GM18508 (cell line): ENCODE data around the gene PTPRJ.
A peak's percentile ranks its signal among the peaks of the same experiment; 100 is the strongest.
"Not testable (repeated sequence)": the region's sequence is repeated elsewhere in the genome, so short reads cannot be mapped to it uniquely, and the experiment has no call there.

Experiments
- ATAC-seq: cut with Tn5 transposase; IDR thresholded peaks from one replicate; pipeline ENCODE4 v1.9.1; 2021; ENCODE audit warnings: moderate number of reproducible peaks; ENCODE audit not compliant: insufficient read depth, unreplicated experiment

The PTPRJ gene

DNA sequence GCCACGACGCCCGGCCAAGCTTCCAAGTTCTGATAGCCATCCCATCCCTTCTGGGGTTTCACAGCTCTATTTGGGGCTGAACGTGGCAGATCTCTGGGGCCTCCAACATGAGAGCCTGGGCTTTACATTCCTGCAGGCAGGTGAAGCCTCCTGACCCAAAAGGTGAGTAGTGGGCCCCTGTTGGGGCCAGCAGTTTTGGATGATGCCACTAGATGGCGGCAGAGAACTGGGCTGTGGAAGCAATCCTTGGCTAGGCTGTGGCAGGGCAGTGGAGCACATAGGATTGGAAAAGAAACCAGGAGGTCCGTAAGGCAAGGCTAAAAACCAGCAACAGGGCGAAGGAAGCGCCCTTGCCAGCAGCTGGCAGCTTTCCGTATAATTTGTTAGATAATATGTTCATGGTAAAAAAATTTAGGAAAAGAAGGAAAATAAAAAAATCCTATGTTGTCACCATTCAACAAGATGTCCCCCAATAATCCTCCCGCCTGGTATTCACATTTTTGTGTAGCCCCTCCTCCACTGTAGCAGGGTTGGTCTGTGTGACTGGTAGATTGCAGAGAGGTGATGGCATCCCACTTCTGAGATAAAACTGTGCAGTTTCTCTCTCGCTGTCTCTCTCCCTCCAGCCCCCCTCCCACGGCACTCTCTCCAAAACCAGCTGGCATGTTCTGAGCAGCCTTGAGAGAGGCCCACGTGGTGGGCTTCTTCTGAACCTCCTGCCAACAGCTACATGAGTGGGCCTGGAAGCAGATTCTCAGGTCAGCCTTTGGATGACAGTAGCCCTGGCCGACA is 192.7 kb downstream of the PTPRJ start:
- peak; percentile 68 for ATAC-seq

DNA sequence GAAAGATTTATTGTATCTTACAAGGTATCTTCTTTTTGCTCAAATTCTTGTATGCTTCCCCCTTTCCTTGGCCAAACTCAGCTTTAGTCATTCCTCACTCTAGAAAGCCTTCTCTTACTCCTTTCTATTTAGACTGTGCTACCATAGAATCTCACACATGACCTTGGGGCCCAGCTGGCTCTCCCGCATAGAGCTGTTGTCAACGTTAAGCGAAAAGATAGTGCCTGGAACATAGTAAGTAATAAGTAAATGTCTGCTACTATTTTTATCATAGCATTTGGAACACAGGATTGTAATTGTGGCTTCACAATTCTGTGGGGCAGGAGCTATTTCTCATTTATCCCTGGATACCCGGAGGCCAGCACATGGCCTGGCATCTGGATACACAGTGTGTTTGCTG is 197.3 kb downstream of the PTPRJ start:
- ATAC-seq = no peak

DNA sequence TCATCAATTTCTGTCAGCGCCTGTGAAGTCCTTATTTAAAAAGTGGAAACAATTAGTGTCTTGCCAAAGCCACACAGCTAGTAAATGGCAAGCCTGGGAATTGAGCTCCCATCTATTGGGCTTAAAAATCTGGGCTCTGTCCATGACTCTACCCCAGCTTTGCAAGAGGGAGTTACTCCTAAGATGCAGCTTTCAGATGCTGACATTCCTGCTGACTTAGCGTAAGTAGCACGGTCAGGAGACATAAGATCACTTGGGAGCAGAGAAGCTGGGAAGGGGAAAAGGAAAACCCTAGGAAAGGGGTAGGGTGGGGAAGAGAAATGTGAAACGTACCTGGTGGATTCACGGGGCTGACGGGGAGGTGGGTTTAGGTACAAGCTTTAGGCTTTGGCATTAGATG is 200.3 kb downstream of the PTPRJ start:
- ATAC-seq = no peak

DNA sequence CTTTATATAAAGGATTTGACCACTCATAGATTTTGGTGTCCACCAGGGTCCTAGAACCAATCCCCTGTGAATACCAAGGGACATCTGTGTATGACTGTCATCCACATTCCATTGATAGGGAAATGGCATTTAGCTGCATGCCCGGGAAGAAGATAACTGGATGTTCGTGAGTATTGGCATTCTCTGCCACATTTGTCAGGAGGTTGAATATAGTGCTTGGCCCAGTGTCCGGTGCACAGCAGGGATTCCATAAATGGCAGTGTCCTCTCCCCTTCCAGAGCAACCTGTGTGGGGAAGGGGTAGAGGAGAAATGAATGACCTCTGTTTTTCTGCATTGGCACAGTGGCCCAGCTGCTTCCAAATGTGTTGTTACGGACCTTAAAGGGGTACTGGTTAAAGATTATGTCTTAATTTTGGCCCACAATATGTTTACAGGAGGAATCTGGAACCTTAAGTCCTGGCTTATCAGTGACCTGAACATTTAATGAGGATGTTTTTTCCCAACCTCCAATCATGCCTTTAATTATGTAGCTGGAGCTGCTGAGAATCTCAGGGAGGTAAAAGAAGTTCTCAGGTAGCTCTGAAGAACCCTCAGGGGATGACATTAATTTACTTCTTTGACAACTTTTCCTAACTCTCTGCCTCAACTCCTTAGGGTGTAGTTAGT is 202.6 kb downstream of the PTPRJ start:
- ATAC-seq = no peak

DNA sequence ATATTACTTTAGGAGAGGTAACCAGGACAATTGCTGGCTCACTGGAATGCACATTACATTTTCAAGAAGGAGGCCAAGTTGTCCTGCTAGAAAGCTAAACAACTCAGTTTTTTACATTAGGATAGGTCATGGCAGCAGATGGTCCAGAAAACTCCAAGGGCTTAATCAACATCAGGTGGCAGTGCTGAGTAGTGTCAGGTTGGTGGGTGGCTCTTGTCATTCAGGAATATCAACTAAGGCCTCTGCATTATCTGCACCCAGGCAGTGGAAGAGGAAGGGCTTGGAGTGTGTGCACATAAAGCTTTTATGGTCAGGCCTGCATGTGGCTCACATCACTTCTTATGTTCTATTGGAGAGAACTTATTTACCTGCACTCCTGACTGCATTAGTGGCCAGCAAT is 204.1 kb downstream of the PTPRJ start:
- ATAC-seq = no peak

DNA sequence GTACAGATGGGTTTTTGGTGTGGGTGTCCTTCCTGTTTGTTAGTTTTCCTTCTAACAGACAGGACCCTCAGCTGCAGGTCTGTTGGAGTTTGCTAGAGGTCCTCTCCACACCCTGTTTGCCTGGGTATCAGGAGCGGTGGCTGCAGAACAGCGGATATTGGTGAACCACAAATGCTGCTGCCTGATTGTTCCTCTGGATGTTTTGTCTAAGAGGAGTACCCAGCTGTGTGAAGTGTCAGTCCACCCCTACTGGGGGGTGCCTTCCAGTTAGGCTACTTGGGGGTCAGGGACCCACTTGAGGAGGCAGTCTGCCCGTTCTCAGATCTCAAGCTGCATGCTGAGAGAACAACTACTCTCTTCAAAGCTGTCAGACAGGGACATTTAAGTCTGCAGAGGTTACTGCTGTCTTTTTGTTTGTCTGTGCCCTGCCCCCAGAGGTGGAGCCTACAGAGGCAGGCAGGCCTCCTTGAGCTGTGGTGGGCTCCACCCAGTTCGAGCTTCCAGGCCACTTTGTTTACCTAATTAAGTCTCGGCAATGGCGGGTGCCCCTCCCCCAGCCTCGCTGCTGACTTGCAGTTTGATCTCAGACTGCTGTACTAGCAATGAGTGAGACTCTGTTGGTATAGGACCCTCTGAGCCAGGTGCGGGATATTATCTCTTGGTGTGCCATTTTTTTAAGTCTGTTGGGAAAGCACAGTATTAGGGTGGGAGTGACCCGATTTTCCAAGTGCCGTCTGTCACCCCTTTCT is 210.7 kb downstream of the PTPRJ start:
- ATAC-seq = not testable (repeated sequence)

DNA sequence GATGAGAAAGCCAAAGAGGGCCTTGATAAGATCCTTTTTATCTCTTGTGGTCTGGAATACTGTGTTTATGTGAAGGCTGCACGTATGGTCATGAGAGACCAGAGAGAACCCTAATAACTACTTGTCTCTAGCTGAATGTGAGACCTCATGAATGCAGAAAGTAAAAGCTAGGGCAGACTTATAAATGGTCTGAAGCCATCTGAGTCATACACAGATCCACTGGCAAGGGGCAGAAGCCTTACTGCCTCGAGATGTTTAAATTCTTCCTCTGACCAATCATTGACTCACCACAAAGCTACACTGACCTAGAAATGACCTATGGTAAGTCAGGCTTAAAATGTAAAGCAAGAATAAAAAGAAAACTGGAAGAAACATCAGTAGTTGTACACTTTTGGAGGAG is 213.5 kb downstream of the PTPRJ start:
- no peak for ATAC-seq

DNA sequence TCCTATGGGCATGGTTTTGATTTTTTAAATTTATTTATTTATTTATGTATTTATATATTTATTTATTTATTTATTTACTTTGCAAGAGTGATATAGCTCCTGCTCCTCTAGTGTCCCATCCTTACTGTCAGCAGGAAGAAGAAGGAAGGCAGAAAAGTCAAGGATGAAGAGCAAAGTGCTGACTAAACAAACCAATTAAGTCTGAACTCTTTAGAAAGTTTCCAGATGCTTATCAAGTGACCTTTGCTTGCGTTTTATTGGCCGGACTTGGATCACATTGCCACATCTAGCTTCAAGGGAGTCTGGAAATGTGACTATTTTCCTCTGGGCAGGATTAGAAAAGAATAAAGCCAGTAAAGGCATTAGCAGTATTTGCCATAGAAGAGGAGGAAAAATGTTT is 227.5 kb downstream of the PTPRJ start:
- ATAC-seq = no peak

DNA sequence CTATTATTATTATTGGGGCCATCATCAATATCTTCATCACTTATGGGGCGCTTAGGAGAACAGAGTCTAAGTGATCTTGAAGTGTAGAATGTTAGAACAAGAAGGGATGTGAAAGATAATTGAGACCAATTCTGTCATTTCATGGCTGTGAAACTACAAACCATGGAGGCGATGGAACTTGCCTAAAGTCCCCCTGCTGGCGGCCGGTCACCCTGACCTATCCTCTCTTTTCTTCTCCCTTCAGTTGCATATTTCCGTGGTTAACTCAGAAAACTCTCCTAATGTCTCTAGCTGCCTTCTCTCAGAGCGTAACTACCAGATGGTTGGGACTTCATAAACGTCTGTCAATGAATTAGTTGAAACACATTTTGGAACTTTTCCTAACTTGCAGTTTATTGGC is 229.7 kb downstream of the PTPRJ start:
- ATAC-seq = no peak

DNA sequence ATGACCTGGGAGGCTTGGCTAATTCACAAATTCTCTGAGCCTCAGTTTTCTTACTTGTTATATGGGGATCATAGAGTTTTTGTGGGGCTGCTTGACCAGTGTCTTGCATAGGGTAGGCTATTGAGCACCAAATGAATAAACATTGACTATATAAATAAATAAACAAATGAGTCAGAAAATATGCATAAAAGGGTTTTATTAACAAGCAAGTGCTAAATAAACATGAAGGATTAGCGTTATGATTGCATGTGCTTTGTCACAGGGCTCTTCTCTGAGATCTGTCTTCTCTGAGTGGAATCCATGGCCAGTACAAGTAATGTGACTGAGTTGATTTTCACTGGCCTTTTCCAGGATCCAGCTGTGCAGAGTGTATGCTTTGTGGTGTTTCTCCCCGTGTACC is 236.2 kb downstream of the PTPRJ start, which contains the start of gene OR4B1:
OR4B1 (plus strand) TSS at position 301 of the 400 bp plus-strand sequence; CDS start at position 301, 0 bp downstream.
- no peak for ATAC-seq
